SKM-1 treated with dmso at 0.1 percent for 144 hours (cell line): ENCODE measurements around the gene LSM2.
"Not testable (repeated sequence)": the region's sequence is repeated elsewhere in the genome, so short reads cannot be mapped to it uniquely, and the experiment has no call there.

ENCODE experiments used
- DNase-seq: peaks from one replicate; lab custom pipeline; 2025; ENCODE audit not compliant: unreplicated experiment; lab: John Stamatoyannopoulos, UW

The LSM2 gene

GRCh38 chr6:31806470-31807272 is at the start of gene LSM2:
LSM2 (minus strand) TSS chr6:31806966; CDS start chr6:31806757, 209 bp downstream.
- peak; percentile 95 for DNase-seq

GRCh38 chr6:31851980-31852718 is 45.4 kb upstream of the LSM2 start:
- DNase-seq: not testable (repeated sequence)

- DNase-seq: no peak
These were observed 44.7 kb upstream of the LSM2 start for GRCh38 chr6:31851485-31851832.

GRCh38 chr6:31850765-31851484 is 44.2 kb upstream of the LSM2 start:
- no peak for DNase-seq

- DNase-seq: no peak
These were observed 40.7 kb upstream of the LSM2 start for GRCh38 chr6:31847276-31847978.

GRCh38 chr6:31844507-31844906 is 37.7 kb upstream of the LSM2 start:
- no peak for DNase-seq

GRCh38 chr6:31842053-31842452 is 35.3 kb upstream of the LSM2 start:
- DNase-seq: no peak

- not testable (repeated sequence) for DNase-seq
These were observed 33.0 kb upstream of the LSM2 start for GRCh38 chr6:31839779-31840126.

GRCh38 chr6:31838968-31839367 is 32.2 kb upstream of the LSM2 start:
- DNase-seq: no peak

GRCh38 chr6:31838114-31838553 is 31.4 kb upstream of the LSM2 start:
- not testable (repeated sequence) for DNase-seq

GRCh38 chr6:31837369-31838113 is 30.8 kb upstream of the LSM2 start:
- no peak for DNase-seq

GRCh38 chr6:31836474-31837368 is 30.0 kb upstream of the LSM2 start:
- DNase-seq: no peak

GRCh38 chr6:31836047-31836473 is 29.3 kb upstream of the LSM2 start:
- no peak for DNase-seq

- peak; percentile 91 for DNase-seq
These were observed 27.8 kb upstream of the LSM2 start for GRCh38 chr6:31834367-31835250.

GRCh38 chr6:31831350-31832215 is 24.8 kb upstream of the LSM2 start:
- no peak for DNase-seq

GRCh38 chr6:31830886-31831335 is 24.1 kb upstream of the LSM2 start:
- DNase-seq: no peak

GRCh38 chr6:31829633-31830283 is 23.0 kb upstream of the LSM2 start:
- peak; percentile 40 for DNase-seq
